Measurements from ENCODE around the gene CCNY.

Gene CCNY

DNA sequence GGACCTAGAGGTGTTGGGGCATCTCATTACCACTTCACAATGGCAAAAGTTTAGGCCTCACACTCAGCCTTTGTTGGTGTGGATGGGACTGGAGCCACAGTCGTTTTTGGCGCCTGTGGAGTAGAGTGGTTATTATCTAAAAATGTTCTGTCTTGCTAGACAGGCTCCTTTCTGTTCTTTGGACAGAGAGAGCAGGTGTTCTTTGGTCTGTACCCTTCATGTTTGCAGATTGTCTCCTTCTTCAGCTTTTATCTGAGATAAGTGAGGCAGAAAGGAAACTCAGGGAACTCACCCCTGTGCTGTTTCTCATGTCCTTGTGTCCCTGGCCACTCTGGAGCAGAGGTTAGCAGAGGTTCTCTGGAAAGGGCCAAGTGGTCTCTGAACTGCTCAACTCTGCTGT lies 103.7 kb downstream of the CCNY start:
- DNase-seq (ENCODE audit: low spot score in 2 of 2) (no peak), ATAC-seq (replicated peaks; ENCODE audit: extremely low read depth, poor library complexity, severe bottlenecking) (no peak)
- peaks cover 38% of the 10 kb centered on the region for H3K4me1 Mint-ChIP-seq
- H3K9me3 Mint-ChIP-seq: peaks cover 26% of the 10 kb centered on the region
- H3K27ac Mint-ChIP-seq (ENCODE audit: low read depth): no peak overlapping the region
- H3K36me3 Mint-ChIP-seq (ENCODE audit: insufficient read depth): peaks cover 7% of the 10 kb centered on the region
- H3K27me3 Mint-ChIP-seq: no peaks in the 10 kb centered on the region
- no peak overlapping the region for H3K4me3 Mint-ChIP-seq

GRCh38 chr10:35442028-35442427 lies 105.7 kb downstream of the CCNY start:
- H3K4me3 Mint-ChIP-seq: no peak overlapping the region
- H3K4me1 Mint-ChIP-seq: peaks cover 37% of the 10 kb centered on the region
- DNase-seq (ENCODE audit: low spot score in 2 of 2): no peak
- H3K27ac Mint-ChIP-seq (ENCODE audit: low read depth): no peak overlapping the region
- ATAC-seq (replicated peaks; ENCODE audit: extremely low read depth, poor library complexity, severe bottlenecking): no peak
- peaks cover 28% of the 10 kb centered on the region for H3K9me3 Mint-ChIP-seq
- H3K36me3 Mint-ChIP-seq (ENCODE audit: insufficient read depth): peaks cover 6% of the 10 kb centered on the region
- no peaks in the 10 kb centered on the region for H3K27me3 Mint-ChIP-seq

DNA sequence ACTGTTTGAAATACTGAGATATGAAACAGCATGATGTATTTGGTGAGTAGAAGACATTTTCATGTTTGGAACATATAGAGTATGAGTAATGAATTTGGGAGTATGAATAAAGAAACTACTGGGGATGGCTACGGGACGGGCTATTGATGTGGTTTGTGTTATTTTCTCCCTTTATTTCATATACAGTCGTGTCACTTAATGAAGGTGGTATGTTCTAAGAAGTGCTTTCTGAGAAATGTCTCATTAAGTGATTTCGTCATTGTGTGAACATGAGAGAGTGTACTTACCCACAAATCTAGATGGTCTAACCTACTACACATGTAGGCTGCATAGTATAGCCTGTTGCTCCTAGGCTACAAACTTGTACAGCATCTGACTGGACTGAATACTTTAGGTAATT lies 106.3 kb downstream of the CCNY start:
- peaks cover 38% of the 10 kb centered on the region for H3K4me1 Mint-ChIP-seq
- no peak for ATAC-seq (replicated peaks; ENCODE audit: extremely low read depth, poor library complexity, severe bottlenecking)
- H3K9me3 Mint-ChIP-seq: peaks cover 28% of the 10 kb centered on the region
- H3K27ac Mint-ChIP-seq (ENCODE audit: low read depth): no peak overlapping the region
- no peaks in the 10 kb centered on the region for H3K27me3 Mint-ChIP-seq
- no peak overlapping the region for H3K4me3 Mint-ChIP-seq
- no peak for DNase-seq (ENCODE audit: low spot score in 2 of 2)
- peaks cover 6% of the 10 kb centered on the region for H3K36me3 Mint-ChIP-seq (ENCODE audit: insufficient read depth)

GRCh38 chr10:35443858-35444257 lies 107.5 kb downstream of the CCNY start:
- Mint-ChIP-seq H3K9me3 (peaks cover 23% of the 10 kb centered on the region), H3K4me1 (peaks cover 47% of the 10 kb centered on the region), H3K27me3 (no peaks in the 10 kb centered on the region), H3K36me3 (ENCODE audit: insufficient read depth) (peaks cover 5% of the 10 kb centered on the region), H3K27ac (ENCODE audit: low read depth) (no peak overlapping the region), H3K4me3 (no peak overlapping the region)
- DNase-seq (ENCODE audit: low spot score in 2 of 2): no peak
- ATAC-seq (replicated peaks; ENCODE audit: extremely low read depth, poor library complexity, severe bottlenecking): no peak

- Mint-ChIP-seq H3K27me3 (no peaks in the 10 kb centered on the region), H3K36me3 (ENCODE audit: insufficient read depth) (peaks cover 3% of the 10 kb centered on the region), H3K9me3 (peaks cover 15% of the 10 kb centered on the region), H3K27ac (ENCODE audit: low read depth) (no peak overlapping the region), H3K4me1 (peaks cover 57% of the 10 kb centered on the region), H3K4me3 (peak overlapping the region; percentile 15)
- ATAC-seq (replicated peaks; ENCODE audit: extremely low read depth, poor library complexity, severe bottlenecking): no peak
- no peak for DNase-seq (ENCODE audit: low spot score in 2 of 2)
Observed at GRCh38 chr10:35445150-35445884, 109.0 kb downstream of the CCNY start.

GRCh38 chr10:35446439-35446838 lies 110.1 kb downstream of the CCNY start:
- H3K4me1 Mint-ChIP-seq: peaks cover 59% of the 10 kb centered on the region
- H3K27me3 Mint-ChIP-seq: no peaks in the 10 kb centered on the region
- H3K27ac Mint-ChIP-seq (ENCODE audit: low read depth): no peak overlapping the region
- peaks cover 8% of the 10 kb centered on the region for H3K9me3 Mint-ChIP-seq
- DNase-seq (ENCODE audit: low spot score in 2 of 2): no peak
- H3K4me3 Mint-ChIP-seq: no peak overlapping the region
- H3K36me3 Mint-ChIP-seq (ENCODE audit: insufficient read depth): peaks cover 1% of the 10 kb centered on the region
- no peak for ATAC-seq (replicated peaks; ENCODE audit: extremely low read depth, poor library complexity, severe bottlenecking)

- DNase-seq (ENCODE audit: low spot score in 2 of 2) (no peak), ATAC-seq (replicated peaks; ENCODE audit: extremely low read depth, poor library complexity, severe bottlenecking) (peak; percentile 49)
- Mint-ChIP-seq H3K27ac (ENCODE audit: low read depth) (peak overlapping the region; percentile 32), H3K9me3 (peaks cover 8% of the 10 kb centered on the region), H3K4me3 (peak overlapping the region; percentile 37), H3K36me3 (ENCODE audit: insufficient read depth) (no peaks in the 10 kb centered on the region), H3K27me3 (no peaks in the 10 kb centered on the region), H3K4me1 (peaks cover 58% of the 10 kb centered on the region)
Observed at GRCh38 chr10:35447693-35448407, 111.5 kb downstream of the CCNY start.

DNA sequence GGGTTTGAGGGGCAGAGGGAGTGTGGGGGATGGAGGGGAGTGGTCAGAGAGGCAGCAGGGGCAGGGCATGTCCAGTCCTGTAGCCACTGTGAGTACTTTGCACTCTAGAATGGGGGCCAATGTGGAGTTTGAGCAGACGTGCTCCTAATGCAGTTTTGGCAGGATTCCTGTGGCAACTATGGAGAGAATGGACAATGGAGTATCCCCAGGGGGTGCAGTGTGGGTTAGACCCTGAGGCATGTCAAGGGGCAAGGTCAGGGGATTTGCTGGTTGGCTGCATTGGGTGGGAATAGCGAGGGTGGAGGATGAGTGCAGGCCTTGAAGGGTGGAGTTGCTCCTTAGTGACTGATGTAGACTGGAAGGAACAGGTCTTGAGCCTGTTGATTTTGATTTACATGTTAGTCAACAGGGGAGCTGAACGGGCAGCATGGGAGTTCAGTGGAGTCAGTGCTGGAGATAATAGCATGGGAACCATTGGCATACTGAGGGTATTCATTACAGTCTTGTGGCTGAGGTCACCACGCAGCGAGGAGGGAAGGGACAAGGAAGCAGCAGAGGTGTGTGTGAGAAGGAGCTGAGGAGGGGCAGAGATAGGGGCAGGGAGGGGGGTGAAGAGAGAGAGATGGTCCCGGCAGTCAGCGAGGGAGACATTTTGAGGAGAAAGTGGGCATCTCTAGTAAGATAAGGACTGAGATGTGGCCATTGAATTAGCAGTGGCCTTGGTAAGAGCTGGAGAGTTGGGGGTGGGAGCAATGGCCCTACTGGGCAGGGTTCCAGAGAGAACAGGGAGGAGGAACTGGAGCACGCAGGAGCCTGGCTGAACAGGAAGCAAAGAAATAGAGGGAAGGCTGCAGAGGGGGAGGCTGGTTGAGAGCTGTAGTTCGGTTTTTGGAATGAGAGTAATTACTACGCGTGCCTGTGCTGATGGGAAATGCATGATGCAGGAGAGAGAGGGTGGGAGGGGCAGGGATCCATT lies 112.7 kb downstream of the CCNY start:
- Mint-ChIP-seq H3K27me3 (no peaks in the 10 kb centered on the region), H3K27ac (ENCODE audit: low read depth) (no peak overlapping the region), H3K9me3 (peaks cover 8% of the 10 kb centered on the region), H3K36me3 (ENCODE audit: insufficient read depth) (no peaks in the 10 kb centered on the region), H3K4me1 (peaks cover 61% of the 10 kb centered on the region), H3K4me3 (peak overlapping the region; percentile 37)
- ATAC-seq (replicated peaks; ENCODE audit: extremely low read depth, poor library complexity, severe bottlenecking): no peak
- no peak for DNase-seq (ENCODE audit: low spot score in 2 of 2)

DNA sequence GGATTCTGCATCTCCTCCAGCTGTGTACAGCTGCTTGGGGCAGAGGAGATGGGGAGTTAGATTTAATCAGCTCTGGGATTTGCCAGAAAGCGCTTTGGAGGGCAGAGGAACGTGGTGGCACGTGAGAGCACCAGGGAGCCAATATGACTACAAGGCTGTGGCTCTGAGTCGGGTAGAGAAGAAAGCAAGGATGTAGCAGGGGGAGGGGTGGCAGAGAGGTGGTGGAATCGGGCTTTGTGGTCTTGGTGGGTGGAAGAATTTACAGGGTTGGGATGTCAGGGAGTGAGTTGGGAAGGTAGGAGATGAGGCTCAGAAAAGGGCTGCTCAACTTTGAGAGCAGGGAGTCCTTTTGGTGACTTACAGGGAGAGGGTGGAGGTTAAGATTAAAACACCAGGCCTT lies 113.6 kb downstream of the CCNY start:
- Mint-ChIP-seq H3K4me3 (peak overlapping the region; percentile 17), H3K27me3 (no peaks in the 10 kb centered on the region), H3K9me3 (peaks cover 3% of the 10 kb centered on the region), H3K4me1 (peaks cover 63% of the 10 kb centered on the region), H3K27ac (ENCODE audit: low read depth) (peak overlapping the region; percentile 25), H3K36me3 (ENCODE audit: insufficient read depth) (no peaks in the 10 kb centered on the region)
- DNase-seq (ENCODE audit: low spot score in 2 of 2): no peak
- no peak for ATAC-seq (replicated peaks; ENCODE audit: extremely low read depth, poor library complexity, severe bottlenecking)

DNA sequence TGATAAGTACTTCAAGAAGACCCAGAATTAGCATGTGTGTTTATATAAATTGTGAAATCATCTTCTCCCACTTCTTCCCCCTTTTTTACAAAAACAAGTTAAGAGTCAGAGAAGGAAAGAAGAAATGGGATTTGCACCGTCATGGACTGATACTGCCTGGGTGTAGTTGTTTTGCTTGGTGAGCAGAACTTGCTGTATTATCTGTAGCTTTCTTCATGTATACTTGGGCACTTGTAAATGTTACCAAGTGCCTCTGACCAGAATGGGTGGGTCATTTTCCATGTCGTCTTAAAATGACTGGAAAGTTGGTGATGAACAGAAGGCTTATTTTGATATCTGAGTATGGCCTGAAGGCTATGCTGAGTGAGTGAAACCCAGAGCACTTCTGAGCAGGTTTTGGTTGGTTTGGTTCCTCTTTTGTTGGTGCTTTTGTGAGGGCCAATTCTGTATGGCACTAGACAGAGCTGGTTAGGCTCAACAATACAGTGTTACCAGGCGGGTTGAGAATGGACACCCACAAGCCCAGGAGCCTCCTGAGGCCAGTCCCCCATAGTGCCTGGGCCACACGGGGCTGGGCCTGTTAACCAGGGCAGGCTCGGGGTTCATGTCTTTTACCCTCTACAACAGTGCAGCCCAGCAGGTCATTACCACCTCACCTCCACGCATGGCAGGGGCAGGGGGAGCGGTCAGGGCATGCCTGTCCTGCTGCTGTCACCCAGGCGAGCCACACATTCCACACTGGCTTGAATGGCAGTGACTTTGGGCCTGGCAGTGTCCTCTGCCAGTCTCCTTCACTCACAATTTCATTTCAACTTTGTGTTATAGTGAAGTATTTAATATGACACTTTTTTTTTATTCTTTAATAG lies 115.1 kb downstream of the CCNY start:
- Mint-ChIP-seq H3K27me3 (no peaks in the 10 kb centered on the region), H3K4me3 (no peak overlapping the region), H3K36me3 (ENCODE audit: insufficient read depth) (no peaks in the 10 kb centered on the region), H3K9me3 (no peaks in the 10 kb centered on the region), H3K27ac (ENCODE audit: low read depth) (no peak overlapping the region), H3K4me1 (peaks cover 68% of the 10 kb centered on the region)
- ATAC-seq (replicated peaks; ENCODE audit: extremely low read depth, poor library complexity, severe bottlenecking) (no peak), DNase-seq (ENCODE audit: low spot score in 2 of 2) (no peak)

DNA sequence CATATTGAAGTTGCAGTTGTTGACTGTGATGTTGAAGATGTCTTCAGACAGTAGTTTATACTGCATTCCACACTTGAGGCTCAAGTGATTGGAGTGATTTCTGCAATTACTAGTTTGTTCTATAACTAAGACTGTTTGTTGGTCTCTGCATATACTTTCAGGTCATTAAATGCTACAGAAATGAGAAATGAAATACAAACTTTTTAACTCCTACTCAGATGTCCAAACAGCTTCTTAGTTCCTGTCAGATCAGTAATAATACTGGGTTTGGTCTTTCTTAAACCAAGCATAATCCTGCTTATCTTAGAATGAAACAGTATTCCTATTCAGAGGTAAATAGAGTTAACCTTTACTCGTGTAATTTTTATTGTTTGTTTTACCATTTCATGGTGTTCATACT lies 115.9 kb downstream of the CCNY start:
- Mint-ChIP-seq H3K4me1 (peaks cover 69% of the 10 kb centered on the region), H3K4me3 (no peak overlapping the region), H3K36me3 (ENCODE audit: insufficient read depth) (no peaks in the 10 kb centered on the region), H3K27me3 (no peaks in the 10 kb centered on the region), H3K9me3 (no peaks in the 10 kb centered on the region), H3K27ac (ENCODE audit: low read depth) (no peak overlapping the region)
- ATAC-seq (replicated peaks; ENCODE audit: extremely low read depth, poor library complexity, severe bottlenecking) (no peak), DNase-seq (ENCODE audit: low spot score in 2 of 2) (no peak)

- no peak for ATAC-seq (replicated peaks; ENCODE audit: extremely low read depth, poor library complexity, severe bottlenecking)
- H3K36me3 Mint-ChIP-seq (ENCODE audit: insufficient read depth): peaks cover 2% of the 10 kb centered on the region
- H3K4me1 Mint-ChIP-seq: peaks cover 71% of the 10 kb centered on the region
Observed at GRCh38 chr10:35452847-35453246, 116.5 kb downstream of the CCNY start.

More at GRCh38 chr10:35452847-35453246, 116.5 kb downstream of the CCNY start:
- Mint-ChIP-seq H3K27me3 (no peaks in the 10 kb centered on the region), H3K27ac (ENCODE audit: low read depth) (no peak overlapping the region), H3K4me3 (no peak overlapping the region), H3K9me3 (no peaks in the 10 kb centered on the region)
- DNase-seq (ENCODE audit: low spot score in 2 of 2): no peak

Data from central memory CD8-positive, alpha-beta T cell (primary cell).